EL (cell line): ENCODE results near the gene CHAF1A.
A peak's percentile ranks its signal among the peaks of the same experiment; 100 is the strongest.

Source experiments
- DNase-seq: peaks from one replicate; pipeline ENCODE4 v3.0.0-alpha.2; 2016

Gene CHAF1A

DNA sequence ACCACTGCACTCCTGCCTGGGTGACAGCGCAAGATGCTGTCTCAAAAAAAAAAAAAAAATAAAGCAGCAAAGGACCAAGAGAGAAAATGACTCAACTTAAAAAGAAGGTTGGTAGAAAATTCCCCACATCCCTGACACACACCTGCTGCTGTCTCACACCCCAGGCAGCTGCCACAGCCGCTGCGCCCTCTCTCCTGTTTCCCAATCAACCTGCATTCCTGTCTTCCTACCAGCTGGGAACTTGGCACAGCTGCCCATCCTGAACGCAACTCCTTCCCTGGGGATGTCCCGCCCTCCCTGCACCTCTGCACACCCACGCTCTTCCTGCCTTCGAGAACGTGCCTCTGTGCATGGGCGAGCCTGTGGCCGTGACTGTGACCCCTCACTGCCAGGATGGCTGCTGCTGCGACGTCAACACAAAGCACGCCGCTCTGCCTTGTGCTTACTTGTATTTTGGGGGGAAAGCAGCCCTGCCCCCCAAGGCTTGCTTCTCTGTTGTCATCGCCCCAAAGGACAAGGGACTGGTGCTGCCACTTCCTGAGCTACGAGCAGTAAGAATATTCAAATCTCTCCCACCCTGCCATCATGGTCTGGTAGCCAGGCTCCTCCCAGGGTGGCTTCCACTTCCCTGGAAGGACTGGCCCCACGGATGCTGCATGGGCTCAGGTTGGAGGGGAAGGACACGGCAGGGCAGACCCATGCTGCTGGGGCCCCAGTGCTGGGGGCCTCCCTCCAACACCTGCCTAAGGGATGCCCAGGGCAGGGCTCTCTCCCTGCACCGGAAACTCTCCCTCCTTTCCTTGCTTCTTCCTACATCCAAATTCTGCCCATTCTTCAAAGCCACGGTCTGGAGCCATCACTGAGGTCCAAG lies 22.8 kb upstream of the CHAF1A start:
- DNase-seq, result peak; percentile 41

DNA sequence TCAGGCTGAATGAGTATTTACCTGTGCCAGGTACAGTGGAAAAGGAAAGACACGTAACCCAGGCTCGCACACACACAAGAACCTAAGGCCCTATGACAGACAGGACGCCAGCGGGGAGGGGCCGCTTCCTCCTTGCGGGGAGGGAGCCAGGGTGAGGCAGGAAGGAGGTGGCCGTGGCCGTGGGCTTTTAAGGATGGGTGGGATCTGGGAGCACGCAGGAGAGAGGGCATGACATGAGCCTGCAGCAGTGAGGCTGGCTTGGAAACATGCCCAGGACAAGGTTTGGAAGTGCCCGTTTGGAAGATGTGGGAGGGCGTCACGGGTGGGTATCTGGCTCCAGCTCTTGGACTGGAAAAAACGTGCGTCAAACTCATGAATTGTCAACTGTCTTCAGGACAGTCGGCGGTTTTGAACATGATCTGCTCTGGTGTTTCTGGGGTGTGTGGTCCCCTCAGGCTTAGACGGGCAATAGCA lies 22.1 kb upstream of the CHAF1A start:
- no peak for DNase-seq

DNA sequence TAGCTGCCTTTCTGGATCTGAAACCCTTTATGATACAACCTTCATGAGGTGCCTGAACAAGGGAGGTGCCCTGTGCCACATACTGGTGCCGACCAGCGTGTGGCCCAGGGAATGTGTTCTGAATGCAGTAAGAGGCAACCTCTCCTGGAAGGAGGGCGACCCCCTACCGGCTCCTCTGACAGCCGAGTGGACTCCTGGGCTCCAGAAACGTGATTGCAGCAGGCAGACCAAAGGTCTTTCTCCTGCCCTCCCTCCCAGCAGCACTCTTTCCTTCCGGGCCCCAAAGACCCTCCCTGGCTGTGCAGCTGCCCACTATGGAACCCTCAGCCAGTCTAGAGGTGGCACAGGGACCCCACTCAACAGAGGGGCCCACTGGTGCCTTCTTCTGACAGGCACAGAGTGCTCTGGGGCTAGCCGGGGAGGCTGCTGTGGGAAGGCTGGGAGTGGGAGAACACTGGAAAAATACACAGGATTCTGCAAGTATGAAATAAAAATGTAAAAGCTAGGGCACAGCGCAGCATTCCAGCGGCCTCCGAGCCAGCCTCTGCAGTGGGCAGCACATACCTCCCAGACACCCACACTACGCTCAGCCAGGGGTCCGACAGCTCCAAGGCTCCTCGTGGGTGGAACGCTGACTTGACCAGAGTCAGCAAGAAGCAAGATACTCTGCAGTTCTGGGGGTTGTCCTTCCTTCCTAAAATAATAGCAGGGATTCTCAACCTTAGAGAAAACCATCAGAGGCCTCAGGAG lies 17.0 kb upstream of the CHAF1A start:
- no peak for DNase-seq

DNA sequence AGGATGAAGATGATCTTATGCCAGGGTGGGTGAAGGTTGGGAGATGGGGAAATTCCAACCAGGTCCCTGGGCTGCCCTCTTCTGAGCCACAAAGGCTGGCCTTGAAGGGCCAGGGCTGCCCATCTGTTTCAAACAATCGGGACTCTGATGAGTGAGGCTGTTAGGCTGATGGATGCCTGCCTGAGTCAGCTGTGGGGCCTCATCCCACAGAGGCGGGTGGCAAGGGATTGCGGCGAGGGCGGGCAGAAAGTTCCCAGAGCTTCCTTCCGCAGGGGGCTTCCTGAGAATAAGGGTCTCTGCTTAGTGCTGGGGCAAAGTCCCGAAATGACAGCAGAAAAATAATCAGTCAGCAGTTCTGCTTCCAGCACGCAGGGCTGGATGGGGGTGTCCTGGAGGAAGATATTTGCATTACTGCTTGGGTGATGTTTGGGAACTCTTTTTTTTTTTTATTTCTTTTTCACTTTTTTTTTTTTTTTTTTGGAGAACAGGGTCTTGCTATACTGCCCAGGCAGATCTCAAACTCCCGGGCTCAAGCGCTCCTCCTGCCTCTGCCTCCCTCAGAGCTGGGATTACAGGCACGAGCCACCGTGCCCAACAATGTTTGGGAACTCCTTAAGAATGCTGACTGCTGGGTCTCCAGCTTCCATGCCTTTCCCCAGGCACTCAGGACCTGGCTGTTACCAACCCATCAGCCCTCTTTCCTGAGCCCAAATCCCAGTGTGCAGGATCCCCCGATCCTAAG lies 16.2 kb upstream of the CHAF1A start:
- no peak for DNase-seq

DNA sequence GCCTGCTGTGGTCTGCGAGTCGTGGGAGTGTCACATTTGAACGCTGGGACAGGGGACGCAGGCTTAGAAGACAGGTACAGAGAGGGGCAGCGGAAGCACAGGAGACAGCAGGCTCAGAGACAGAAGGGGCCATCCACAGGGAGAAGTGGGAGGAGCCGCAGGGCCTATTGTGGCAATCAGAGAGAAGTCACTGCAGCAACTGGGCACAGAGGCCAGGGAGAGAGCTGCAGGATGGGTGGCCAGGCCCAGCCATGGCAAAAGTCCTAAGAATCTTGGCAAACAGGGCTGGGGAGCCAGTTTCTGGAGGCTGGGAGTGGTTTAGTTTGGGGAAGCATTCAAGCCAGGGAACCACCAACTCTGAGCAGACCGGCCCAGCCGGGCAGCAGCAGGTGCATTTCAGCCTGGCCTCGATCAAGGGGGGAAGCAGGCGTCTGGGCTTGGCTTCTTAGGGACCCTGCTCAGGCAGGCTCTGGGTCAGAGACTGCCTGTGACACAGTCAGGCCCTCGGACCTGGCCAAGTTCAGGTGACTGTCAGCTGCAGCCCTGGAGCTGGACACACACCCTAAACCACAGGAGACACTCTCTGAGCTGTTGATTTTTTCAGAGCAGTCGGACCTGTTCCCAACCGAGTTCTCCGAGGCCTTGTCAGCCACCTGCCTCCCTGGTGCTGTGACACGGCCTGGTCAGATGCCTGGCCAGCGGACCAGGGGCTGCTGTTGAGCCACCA lies 13.9 kb upstream of the CHAF1A start:
- DNase-seq, result no peak

DNA sequence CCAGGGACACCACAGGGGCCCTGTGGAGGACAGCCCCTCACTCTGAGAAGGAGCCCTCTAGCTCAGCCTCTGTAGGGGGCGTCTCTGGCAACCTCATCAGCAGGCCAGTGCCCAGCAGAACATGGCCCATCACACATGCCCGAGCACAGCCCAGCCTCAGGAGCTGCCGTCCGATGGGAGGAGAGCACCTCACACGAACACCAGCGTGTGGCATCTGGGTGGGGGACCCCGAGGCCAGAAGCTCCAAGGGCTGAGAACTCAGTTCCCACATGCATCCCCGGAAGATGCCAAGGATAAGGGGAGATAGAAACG lies 13.4 kb upstream of the CHAF1A start:
- DNase-seq, result no peak

DNA sequence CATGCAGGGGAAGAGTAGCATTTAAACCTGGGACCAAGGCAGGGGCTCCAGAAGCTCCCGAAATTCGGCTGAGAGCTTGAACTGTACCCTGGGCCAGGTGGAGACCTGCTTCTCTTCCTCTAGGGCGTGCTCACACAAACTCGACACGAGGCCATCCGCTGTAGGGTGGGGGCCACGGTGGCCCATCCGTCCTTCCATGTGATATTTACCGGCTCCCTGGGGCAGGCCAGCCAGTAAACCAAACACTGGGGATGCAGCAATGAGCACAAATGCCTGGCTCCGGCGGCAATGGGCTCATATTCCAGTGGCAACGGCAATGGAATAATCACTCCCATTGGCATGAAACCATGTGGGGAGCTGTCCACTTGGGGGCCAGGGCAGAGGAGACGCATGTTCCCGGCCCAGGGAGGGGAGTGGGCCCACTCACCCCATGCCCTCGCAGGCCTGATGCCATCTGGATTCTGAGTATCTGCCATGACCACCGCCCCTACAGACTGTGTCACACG lies 12.9 kb upstream of the CHAF1A start:
- no peak for DNase-seq

DNA sequence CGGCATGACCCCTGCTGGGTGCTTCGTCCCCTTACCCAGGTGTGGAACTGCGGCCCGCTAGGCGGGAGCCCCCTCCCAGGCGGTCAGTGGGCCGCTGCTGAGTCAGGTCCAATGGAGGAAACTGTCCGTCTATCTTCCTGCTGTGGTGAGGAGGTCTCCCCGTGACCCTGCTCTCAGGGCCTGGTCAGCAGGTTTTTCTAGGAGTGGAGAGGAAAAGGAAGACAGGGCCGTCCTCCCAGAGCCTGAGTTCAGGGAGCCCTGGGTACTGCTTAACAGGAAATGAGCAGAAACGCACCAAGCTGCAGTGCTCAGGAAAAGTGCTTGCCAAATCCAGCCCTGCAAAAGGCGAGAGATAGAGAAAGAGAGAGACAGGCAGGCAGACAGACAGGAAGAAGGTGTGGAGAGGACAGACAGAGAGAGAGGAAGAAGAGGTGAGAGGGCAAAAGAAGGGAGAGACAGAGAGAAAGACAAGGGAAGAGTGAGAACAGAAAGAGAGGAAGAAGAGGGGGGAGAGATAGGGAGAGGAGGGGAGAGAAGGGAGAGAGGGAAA lies 12.3 kb upstream of the CHAF1A start:
- DNase-seq, result peak; percentile 28

DNA sequence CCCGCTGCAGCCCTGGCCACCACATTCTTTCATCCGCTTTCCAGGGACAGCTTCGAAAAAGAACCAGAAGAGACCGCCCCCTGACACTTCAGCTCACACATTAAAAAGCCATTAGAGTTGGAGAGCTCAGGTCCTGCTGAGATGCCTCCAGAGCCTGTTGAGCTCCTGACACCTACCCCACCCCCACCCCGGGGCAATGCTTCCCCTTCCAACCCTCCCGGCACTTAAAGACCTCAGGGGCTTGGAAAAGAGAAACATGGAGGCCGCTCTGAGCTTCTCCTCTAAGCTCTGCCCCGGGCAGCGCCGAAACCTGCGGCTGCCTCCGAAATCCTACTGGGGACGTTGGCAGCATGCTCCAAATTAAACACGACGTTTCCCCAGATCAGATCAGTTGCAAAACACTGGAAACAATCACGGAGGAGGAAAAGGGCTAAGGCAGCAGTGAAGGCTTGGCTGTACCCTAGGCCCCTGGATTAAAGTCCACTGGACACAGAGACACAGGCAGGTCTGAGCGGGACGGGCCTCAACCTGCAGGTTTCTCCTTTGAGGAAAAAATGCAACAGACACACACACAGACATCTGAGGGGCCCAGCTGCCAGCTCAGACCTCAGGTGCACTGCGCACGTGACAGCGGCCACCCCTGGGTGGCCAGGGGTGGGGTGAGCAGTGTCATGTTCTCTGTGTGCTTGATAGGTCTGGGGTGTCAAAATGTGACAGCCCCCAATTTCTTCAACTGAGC lies 11.7 kb upstream of the CHAF1A start:
- DNase-seq, result no peak

DNA sequence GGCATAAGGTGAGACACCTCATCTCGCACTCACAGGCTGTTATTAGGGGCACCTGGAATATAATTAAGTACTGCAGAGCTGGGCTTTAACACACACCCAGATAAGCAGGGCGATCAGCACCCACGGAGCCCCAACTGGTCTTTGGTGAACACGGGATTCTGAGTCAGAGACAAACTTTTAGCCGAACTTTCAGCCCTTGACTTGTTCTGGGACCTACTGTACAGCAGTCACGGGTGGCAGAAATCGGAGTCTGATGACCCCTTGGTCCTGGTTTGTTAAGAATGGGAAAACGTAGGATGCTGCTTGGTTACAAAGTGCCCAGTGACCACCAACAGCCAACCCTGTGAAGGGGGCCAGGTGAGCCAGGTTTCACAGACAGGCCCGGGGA lies 11.1 kb upstream of the CHAF1A start:
- DNase-seq, result peak; percentile 29

DNA sequence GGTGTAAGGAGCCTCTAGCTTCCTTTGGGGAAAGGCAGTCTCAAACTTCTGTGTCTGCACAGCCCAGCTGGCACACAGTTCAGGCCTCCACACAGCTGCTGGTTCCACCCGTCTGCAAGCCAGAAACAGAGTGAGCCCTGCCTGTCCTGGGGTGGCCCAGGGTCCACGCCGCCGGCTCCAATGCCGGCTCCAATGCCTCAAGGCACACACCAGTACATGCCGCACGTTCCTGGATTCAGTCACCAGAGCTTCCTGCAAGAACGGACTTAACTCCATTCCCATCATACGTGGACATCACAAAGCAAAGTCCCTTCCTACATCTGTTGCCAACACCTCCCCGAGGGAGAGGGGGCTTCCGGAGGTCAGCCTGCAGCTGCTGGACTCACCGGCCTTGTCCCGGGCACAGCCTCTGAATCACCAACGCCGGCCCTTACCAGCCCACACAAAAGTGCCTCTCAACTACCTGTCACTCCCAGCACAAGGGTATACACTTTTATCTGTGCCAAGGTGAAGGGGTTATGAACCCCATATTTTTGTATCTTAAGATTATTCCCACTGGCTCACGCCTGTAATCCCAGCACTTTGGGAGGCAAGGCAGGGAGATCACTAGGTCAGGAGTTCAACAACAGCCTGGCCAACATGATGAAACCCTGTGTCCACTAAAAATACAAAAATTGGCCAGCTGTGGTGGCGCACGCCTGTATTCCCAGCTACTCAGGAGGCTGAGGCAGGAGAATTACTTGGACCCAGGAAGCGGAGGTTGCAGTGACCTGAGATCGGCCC lies 10.5 kb upstream of the CHAF1A start:
- peak; percentile 93 for DNase-seq

DNA sequence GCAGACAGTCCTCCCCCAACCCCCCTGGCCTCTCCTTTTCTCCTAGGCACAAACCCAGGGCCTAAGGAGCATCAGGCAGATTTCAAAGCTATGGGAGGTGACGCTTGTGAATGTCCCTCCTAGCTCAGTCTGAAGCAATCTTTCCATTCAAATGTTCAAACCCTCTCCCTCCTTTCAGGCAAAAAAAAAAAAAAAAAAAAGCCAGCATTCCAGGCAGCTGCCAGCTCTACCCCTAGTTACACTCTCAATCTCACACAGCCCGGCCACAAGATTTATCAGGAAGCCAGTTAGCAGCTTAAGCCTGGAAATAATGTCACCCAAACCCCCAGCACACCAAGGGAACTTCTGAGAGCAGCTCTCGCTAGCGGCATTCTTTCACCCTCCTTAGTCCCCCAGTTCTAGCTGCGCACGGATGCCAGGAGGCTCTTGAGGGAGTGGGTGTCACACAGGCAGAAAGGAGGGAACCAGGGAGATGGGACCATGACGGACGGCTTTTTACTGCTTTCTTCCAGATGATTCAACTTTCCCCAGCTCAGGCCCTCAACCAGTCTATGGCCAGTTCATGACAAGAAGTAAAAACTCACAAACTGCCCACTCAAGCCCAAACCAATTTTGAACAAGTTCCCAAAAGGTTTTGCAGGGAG lies 8.4 kb upstream of the CHAF1A start:
- no peak for DNase-seq

DNA sequence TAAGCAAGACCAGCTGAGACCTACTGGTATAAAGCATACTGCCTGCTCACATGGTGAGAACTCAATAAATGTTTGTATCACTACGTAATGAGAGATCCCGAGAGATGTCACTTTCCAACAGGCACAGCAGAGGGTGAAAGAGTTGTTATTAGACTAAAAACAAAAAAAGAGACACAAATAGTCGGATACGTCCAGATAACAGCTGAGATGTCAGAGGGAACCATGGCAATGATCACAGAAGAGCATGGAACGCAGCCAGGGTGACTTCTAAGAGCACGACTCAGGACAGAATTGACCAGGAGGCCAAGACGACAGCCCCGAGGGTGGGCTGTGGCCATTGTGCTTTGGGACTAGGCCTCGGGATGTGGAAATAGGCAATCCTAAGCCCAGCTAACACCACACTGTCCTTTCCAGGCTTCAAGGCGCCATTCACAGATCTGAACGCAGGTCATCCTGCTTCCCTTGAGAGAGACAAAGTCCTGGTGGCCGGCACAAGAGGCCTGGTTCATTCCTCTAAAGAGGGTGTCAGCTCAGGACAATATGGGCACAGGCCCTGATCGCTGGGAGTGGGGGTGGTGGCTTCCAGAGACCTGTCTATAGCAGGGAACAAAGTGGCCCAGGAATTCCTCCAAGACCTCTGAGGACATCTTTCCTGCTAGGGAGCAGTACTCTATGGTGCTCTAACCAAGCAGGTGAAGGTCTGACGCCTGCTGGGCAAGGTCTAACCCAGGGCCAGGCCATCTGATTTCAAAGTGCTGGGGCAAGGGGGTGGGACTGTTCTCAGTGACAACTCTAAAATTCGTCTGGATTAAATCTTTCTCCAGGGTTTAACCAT lies 5.3 kb upstream of the CHAF1A start:
- no peak for DNase-seq

DNA sequence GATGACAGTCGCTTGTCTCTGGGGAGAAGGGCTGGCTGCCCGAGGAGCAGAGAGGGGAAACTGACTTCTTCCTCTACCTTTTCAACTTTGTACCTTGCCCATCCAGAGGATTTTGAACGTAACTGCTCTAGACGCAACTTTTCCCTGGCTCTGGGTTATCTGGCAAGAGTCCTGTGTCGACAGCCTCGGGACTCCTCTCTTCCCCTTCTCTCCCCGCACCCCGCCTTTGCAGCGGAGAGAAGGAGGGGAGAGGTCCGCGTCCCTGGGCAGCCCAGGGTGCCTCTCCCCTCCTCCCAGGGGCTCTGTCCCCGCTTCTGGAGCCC lies 2.7 kb upstream of the CHAF1A start:
- peak; percentile 34 for DNase-seq

DNA sequence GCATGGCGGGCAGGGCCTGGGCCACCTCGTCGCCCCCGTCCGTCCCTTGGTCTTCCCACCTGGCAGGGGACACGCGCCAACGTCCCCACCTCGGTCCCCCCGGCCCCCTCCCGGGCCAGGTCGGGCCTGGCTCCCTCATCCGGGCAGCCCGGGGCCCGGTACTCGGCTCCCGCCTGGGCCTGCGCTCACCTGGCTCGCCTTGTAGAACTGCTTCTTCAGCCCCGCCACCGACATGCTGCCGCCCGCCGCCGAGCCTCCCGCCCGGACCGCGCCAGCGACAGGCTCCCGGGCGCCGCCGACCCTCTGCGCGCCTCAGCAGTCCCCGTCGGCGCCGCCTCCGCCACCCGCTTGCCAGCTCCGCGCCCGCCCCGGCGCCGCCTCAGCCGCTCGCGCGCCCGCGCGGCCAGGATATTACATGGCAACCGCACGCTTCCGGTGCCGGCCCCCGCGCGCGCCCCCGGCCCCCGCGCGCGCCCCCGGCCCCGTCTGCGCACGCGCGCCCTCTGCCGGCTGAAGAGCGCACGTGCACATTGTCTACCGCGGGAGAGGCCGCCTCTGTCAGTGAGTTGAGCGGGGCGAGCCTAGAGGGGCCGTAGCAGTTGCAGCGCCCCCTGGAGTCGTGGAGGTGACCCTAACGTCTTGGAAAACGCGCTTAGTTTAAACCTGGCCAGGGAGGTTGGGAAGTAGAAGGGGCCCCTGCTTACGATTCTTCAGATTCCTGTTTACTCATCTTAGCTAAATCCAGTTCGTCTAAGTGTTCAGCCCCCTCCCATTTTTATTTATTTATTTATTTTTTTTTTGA lies 2.1 kb upstream of the CHAF1A start, which contains the start of gene SH3GL1:
Gene SH3GL1, minus strand, starts transcription at position 413 of the 802 bp plus-strand sequence. Its CDS starts 179 bp downstream, at position 234.
- peak; percentile 87 for DNase-seq

DNA sequence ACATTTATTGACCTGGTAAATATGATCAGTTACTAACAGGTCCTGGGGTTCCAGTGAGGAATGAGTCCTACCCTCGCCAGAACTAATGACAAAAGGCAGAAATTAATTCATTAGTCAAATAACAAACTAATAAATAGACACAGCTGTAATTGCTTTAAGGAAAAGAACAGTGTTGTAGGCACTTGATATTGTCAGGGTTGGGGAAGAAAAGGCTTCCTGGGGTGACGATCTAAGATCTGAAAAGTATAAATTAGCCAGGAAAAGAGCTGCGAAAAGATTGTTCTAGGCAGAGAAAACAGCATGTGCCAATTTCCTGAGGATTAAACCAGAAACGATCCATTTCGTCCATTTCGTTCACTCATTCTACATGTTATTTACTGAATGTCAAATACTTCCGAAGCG lies 670 bp upstream of the CHAF1A start:
- no peak for DNase-seq

DNA sequence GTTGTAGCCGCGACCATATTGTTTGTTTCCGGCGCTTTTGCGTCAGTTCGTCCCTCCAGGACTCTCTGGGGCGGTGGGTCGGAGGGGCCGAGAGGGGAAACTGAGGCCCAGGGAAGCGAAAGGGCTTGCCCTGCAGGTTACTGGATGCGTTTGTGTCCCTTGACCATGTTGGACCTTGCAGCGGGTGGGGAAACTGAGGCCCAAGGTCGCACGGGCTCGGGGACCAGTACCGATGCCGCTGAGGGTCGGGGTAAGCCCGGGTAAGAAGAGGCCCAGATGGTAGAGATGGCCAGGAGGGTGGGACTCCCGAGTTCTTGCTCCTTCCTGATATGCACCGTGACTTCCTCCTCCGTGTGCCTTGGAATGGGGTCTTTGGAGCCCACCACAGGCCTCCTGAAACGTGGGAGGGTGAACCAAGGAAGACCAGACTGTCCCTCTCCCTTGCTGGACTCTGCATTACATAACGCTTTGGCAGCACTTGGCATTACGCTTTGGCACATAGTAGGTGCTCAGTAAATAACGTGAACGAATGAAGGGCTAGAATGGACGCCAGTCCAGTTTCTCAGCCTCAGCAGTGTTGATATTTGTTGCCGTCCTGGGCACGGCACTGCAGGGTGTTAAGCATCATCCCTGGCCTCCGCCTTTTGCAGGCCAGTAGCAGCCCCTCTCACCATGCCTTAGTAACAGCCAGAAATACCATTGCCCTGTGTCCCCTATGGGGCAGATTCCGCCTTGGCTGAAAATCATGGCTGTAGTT lies 743 bp downstream of the CHAF1A start:
- DNase-seq, result peak; percentile 29

DNA sequence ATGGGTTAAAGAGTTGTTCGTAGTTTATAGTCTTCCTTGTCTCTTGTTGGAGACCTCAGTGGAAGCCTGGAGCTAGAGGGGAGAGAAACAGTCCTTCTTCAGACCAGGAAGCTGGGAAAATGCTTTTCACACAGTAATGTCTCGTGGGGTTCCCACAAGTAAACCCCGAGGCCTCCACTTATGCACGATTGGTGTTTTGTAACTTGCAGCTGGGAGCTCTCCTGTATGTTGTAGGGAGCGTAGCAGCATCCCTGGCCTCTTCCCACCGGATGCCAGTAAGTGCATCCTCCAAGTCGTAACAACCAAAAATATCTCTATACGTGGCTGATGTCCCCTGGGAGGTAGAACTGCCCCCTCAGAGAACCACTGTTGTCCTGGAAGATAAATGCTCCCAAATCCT lies 3.5 kb downstream of the CHAF1A start:
- DNase-seq, result no peak
